ENCODE measurements around the gene ANXA2.
A peak's percentile ranks its signal among the peaks of the same experiment; 100 is the strongest.
"Not testable (repeated sequence)": the region's sequence is repeated elsewhere in the genome, so short reads cannot be mapped to it uniquely, and the experiment has no call there.

The ANXA2 gene

GRCh38 chr15:60338810-60339209 is 59.0 kb downstream of the ANXA2 start:
- DNase-seq, result no peak

DNA sequence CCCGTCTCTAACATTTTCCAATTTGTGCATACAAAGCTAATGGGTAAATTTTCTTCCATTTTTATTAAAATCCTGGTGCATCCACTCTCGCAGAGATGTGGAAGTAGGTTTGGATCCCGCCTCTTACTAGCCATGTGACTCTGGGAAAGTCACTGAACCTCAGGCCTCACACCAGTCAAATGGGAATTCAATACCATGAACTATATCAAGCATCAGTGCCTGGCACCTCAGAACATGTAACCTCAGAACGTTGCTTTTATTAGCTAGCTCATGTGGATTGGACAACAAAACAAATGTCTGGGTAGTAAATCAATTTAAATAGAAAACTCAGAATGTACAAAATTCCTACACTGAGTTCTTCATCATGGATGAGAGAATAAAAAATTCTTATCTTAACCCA is 60.7 kb downstream of the ANXA2 start:
- DNase-seq, result no peak

GRCh38 chr15:60335296-60335695 is 62.5 kb downstream of the ANXA2 start:
- not testable (repeated sequence) for DNase-seq

GRCh38 chr15:60328852-60329443 is 68.8 kb downstream of the ANXA2 start:
- peak; percentile 36 for DNase-seq

- DNase-seq, result peak; percentile 28
Observed at GRCh38 chr15:60326824-60327654, 70.7 kb downstream of the ANXA2 start.

- no peak for DNase-seq
Observed at GRCh38 chr15:60326343-60326742, 71.4 kb downstream of the ANXA2 start.

GRCh38 chr15:60325905-60326304 is 71.9 kb downstream of the ANXA2 start:
- no peak for DNase-seq

- DNase-seq, result no peak
Observed at GRCh38 chr15:60324706-60325438, 72.9 kb downstream of the ANXA2 start.

- no peak for DNase-seq
Observed at GRCh38 chr15:60323322-60323721, 74.5 kb downstream of the ANXA2 start.

GRCh38 chr15:60320365-60320764 is 77.4 kb downstream of the ANXA2 start:
- no peak for DNase-seq

DNA sequence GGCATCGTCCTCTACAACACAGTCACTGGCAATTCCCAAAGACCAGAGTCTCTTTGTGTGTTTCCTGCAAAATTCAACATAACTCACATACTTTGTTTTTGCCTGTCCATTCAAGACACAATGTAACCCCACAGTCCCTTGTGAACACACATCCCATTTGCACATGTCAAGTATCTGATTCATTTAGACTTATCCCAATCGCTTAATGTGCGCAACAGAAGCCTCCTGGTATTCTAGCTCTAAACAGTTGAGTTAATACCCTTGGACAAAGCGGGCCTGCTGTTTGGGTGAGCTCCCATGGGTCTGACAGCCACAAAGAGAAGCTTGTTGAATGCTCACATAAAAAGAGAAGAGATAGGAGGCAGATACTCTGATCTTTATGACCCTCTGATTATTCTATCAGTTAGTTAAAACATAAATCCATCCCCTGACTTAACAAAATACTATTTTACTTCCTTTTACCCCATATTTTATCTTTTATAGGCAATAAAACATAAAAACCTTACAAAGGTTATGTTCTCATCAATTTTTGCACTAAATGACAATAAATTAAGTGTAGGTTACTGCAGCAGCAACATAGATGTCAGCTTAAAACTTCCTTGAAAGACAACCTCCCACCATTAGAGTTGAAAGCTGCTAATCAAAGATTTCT is 79.4 kb downstream of the ANXA2 start:
- no peak for DNase-seq

DNA sequence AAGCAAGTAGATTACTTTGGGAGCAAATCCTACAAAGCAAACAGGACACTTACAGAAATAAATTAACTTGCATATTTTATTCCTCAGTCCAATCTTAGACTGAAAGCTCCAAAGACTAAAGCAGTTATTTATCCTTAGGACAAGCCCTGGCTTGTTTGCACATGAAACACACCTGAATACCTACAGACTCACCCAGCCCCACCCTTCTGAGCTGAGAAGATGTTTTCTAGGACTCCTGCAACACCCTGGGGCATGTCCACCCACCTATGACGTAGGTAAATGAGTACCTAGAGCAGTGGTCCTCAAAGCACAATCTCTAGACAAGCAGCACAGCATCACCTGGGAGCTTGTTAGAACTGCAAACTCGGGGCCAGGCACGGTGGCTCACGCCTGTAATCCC is 80.8 kb downstream of the ANXA2 start:
- DNase-seq, result no peak

DNA sequence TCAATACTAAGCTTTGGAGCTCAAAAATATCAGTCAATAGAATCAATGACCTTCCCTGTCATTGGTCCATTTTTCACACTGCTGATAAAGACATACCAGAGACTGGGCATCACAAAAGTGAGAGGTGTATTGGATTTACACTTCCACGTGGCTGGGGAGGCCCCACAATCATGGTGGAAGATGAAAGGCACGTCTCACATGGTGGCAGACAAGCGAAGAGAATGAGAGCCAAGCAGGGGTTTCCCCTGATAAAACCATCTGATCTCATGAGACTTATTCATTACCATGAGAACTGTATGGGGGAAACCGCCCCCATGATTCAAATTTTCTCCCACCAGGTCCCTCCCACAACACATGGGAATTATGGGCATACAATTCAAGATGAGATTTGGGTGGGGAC is 81.9 kb downstream of the ANXA2 start:
- no peak for DNase-seq

- no peak for DNase-seq
Observed at GRCh38 chr15:60313906-60314305, 83.9 kb downstream of the ANXA2 start.

DNA sequence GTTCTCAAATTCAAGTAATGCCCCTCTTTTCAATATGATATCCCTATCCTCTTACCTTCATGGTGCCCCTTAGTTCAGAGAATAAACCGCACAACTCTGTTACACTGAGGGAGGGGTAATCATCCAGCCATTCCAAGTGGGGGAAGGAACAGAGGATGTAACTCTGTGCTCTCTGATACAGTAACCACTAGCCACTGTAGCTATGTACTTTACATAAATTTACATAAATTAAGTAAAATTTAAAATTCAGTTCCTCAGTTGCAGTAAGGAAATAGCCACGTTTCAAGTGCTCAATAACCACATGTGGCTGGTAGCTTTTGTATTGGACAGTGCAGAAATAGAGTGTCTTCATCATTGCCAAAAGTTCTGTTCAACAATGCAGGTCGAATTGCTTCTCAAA is 90.8 kb downstream of the ANXA2 start:
- no peak for DNase-seq

DNA sequence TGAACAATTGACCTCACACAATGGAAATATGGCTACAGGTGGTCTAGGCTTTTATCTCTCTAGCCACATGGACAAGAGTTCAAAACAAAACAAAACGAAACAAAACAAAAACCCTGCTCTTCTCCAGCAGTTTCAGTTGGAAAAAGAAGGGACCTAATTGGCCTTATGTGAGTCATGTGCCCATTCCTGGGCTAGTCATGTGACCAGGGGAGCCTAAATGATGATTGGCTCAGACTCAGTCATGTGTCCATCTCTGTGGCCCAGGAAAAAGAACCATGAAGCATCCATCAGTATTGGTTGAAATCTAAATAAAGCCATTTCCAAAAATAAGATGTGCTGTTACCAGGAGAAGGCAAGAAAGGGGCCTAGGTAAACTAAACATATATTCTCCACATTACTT is 96.8 kb downstream of the ANXA2 start:
- DNase-seq, result no peak

DNA sequence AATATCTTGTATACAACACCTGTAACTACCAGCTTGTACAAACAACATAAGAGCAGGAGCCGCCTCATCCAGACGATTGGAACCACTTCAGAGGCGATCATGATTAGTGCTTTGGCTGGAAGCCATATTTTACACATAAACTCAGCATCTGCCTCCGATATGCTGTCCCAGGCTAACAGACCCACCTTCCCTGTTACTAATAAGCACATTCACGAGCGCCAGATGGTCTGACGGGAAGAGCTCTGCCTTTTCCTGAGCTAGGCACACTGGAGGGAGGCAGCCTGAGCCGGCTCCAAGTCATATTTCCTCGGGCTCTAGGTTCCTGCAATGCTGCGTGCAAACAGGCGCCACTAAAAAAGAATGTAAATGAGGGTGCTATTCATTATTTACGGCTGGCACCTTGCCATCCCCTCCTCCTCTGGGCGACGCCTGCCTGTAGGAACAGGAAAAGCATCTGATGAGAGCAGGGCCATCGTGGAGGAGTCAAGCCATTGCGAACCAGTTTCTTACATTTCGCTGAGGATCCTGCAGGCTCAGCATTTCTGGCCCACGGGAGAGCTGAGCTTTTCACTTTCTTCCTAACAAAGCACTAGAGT is 98.2 kb downstream of the ANXA2 start:
- DNase-seq, result no peak

All from CD4-positive, alpha-beta T cell treated with Interleukin-6 for 4 hours (primary cell).